ENCODE measurements around the gene AMOTL1.

Gene AMOTL1

GRCh38 chr11:94767701-94768601, at the start of gene AMOTL1:
AMOTL1 (plus strand) TSS chr11:94768356; CDS start chr11:94768512, 156 bp downstream.
- DNase-seq, result no peak

GRCh38 chr11:94719876-94720275, 48.3 kb upstream of the AMOTL1 start:
- no peak for DNase-seq

- no peak for DNase-seq
Measured at GRCh38 chr11:94721565-94722292, 46.4 kb upstream of the AMOTL1 start.

GRCh38 chr11:94722735-94723134, 45.4 kb upstream of the AMOTL1 start:
- DNase-seq, result no peak

- DNase-seq, result no peak
Measured at GRCh38 chr11:94725097-94725496, 43.1 kb upstream of the AMOTL1 start.

GRCh38 chr11:94727819-94728218, 40.3 kb upstream of the AMOTL1 start:
- no peak for DNase-seq

- no peak for DNase-seq
Measured at GRCh38 chr11:94728541-94728940, 39.6 kb upstream of the AMOTL1 start.

GRCh38 chr11:94728966-94729751, 39.0 kb upstream of the AMOTL1 start:
- DNase-seq, result no peak

GRCh38 chr11:94730153-94730552, 38.0 kb upstream of the AMOTL1 start:
- no peak for DNase-seq

GRCh38 chr11:94731880-94732601, 36.1 kb upstream of the AMOTL1 start:
- DNase-seq, result no peak

- DNase-seq, result no peak
Measured at GRCh38 chr11:94732617-94733281, 35.4 kb upstream of the AMOTL1 start.

- no peak for DNase-seq
Measured at GRCh38 chr11:94734563-94735275, 33.4 kb upstream of the AMOTL1 start.

- DNase-seq, result no peak
Measured at GRCh38 chr11:94735907-94736306, 32.2 kb upstream of the AMOTL1 start.

- DNase-seq, result no peak
Measured at GRCh38 chr11:94737171-94737611, 31.0 kb upstream of the AMOTL1 start.

- DNase-seq, result no peak
Measured at GRCh38 chr11:94738746-94739145, 29.4 kb upstream of the AMOTL1 start.

GRCh38 chr11:94739331-94739730, 28.8 kb upstream of the AMOTL1 start:
- DNase-seq, result no peak

- no peak for DNase-seq
Measured at GRCh38 chr11:94740083-94741021, 27.8 kb upstream of the AMOTL1 start.

- peak in 1 of 6 experiments; percentile 4 for DNase-seq
Measured at GRCh38 chr11:94741022-94741679, 27.0 kb upstream of the AMOTL1 start.

- no peak for DNase-seq
Measured at GRCh38 chr11:94742665-94743064, 25.5 kb upstream of the AMOTL1 start.
